Neural cell (in vitro differentiated cells): ENCODE data around the gene GVQW3. TPM values are rescaled to one million over a fixed set of nuclear protein-coding genes. Genes with fewer than 3 reads are reported as not detected.

ENCODE experiments used
- H2AFZ ChIP-seq: fragments of 200-600, 300-800 bp; sonication (generic), shearing (Covaris generic); 2 replicates; pipeline ENCODE4 v1.6.0; 2014; ENCODE audit warnings: low read depth, mild to moderate bottlenecking, antibody characterized with exemption, low read length, moderate library complexity
- H3F3A ChIP-seq: fragments of 200-600 bp; shearing (Covaris generic); 2 replicates; pipeline ENCODE4 v1.6.1; 2016; ENCODE audit warnings: mild to moderate bottlenecking, moderate library complexity, mixed read lengths, antibody characterized with exemption, low read length; ENCODE audit not compliant: insufficient read depth, poor library complexity, severe bottlenecking
- H3K27ac ChIP-seq: fragments of 200-600, 300-800 bp; sonication (generic), shearing (Covaris generic); 2 replicates; pipeline ENCODE4 v1.5.1; 2014; ENCODE audit warnings: mild to moderate bottlenecking, low read length, moderate library complexity
- H3K27me3 ChIP-seq: fragments of 300-800, 200-600 bp; sonication (generic), shearing (Covaris generic); 2 replicates; pipeline ENCODE4 v1.6.0; 2014; ENCODE audit warnings: mild to moderate bottlenecking, low read depth, low read length, moderate library complexity; ENCODE audit not compliant: insufficient read depth
- H3K36me3 ChIP-seq: fragments of 300-800, 200-600 bp; sonication (generic), shearing (Covaris generic); 2 replicates; pipeline ENCODE4 v1.5.1; 2014; ENCODE audit warnings: mild to moderate bottlenecking, antibody characterized with exemption, low read length, moderate library complexity; ENCODE audit not compliant: insufficient read depth
- H3K4me2 ChIP-seq: fragments of 300-800, 200-600 bp; sonication (generic), shearing (Covaris generic); 2 replicates; pipeline ENCODE4 v1.6.0; 2014; ENCODE audit warnings: mild to moderate bottlenecking, low read length
- H3K4me3 ChIP-seq: fragments of 300-800, 200-600 bp; sonication (generic), shearing (Covaris generic); 2 replicates; pipeline ENCODE4 v1.5.1; 2014; ENCODE audit warnings: mild to moderate bottlenecking, low read length, moderate library complexity
- H3K79me2 ChIP-seq: fragments of 200-600 bp; shearing (Covaris generic); replicated peaks from 2 replicates; pipeline ENCODE4 v1.6.0; 2014; ENCODE audit warnings: mild to moderate bottlenecking, low read length, moderate library complexity; ENCODE audit not compliant: insufficient read depth
- H3K9ac ChIP-seq: fragments of 300-800, 200-600 bp; sonication (generic), shearing (Covaris generic); 2 replicates; pipeline ENCODE4 v1.6.1; 2016; ENCODE audit warnings: mild to moderate bottlenecking, low read length, mixed read lengths
- H3K9me2 ChIP-seq: fragments of 200-600 bp; shearing (Covaris generic); 2 replicates; pipeline ENCODE4 v1.6.1; 2016; ENCODE audit warnings: mild to moderate bottlenecking, low read length, mixed read lengths; ENCODE audit not compliant: insufficient read depth
- H3K9me3 ChIP-seq: fragments of 200-600, 300-800 bp; sonication (generic), shearing (Covaris generic); 2 replicates; pipeline ENCODE4 v1.6.1; 2016; ENCODE audit warnings: mild to moderate bottlenecking, mixed run types, low read length, moderate library complexity, mixed read lengths
- H4K20me1 ChIP-seq: fragments of 200-600 bp; shearing (Covaris generic); 2 replicates; pipeline ENCODE4 v1.6.1; 2016; ENCODE audit warnings: mild to moderate bottlenecking, mixed run types; ENCODE audit not compliant: insufficient read depth
- EP300 ChIP-seq: fragments of 450-650 bp; conservative IDR thresholded peaks from 2 replicates; pipeline ENCODE4 v1.6.1; 2014; ENCODE audit warnings: antibody characterized with exemption, mild to moderate bottlenecking, moderate library complexity; ENCODE audit not compliant: poor library complexity, severe bottlenecking
- EZH2 ChIP-seq: fragments of 200-600, 300-800 bp; shearing (Covaris generic), sonication (generic); IDR thresholded peaks from 2 replicates; pipeline ENCODE4 v1.6.1; 2014; ENCODE audit warnings: antibody characterized with exemption, low read length, borderline replicate concordance, mild to moderate bottlenecking; ENCODE audit not compliant: insufficient read depth, poor library complexity, severe bottlenecking
- MXI1 ChIP-seq: fragments of 450-650 bp; conservative IDR thresholded peaks from 2 replicates; pipeline ENCODE4 v1.6.1; 2014; ENCODE audit warnings: antibody characterized with exemption, mild to moderate bottlenecking; ENCODE audit not compliant: poor library complexity, severe bottlenecking
- POLR2AphosphoS5 ChIP-seq: IDR thresholded peaks from 2 replicates; pipeline ENCODE4 v1.6.1; 2012
- RAD21 ChIP-seq: fragments of 450-650 bp; conservative IDR thresholded peaks from 2 replicates; pipeline ENCODE4 v1.6.1; 2014; ENCODE audit warnings: antibody characterized with exemption, mild to moderate bottlenecking, moderate library complexity
- REST ChIP-seq: IDR thresholded peaks from 2 replicates; pipeline ENCODE4 v1.6.1; 2012; ENCODE audit warnings: borderline replicate concordance
- SMC3 ChIP-seq: fragments of 450-650 bp; conservative IDR thresholded peaks from 2 replicates; pipeline ENCODE4 v1.6.1; 2014; ENCODE audit warnings: antibody characterized with exemption, mild to moderate bottlenecking, moderate library complexity; ENCODE audit not compliant: poor library complexity
- TAF1 ChIP-seq: IDR thresholded peaks from 2 replicates; pipeline ENCODE4 v1.6.1; 2012; ENCODE audit warnings: low read depth
- polyA plus RNA-seq: library from polyadenylated mRNA; depleted of rRNA; stranded (reverse); fragments of >200 nt; gene quantifications from 2 replicates; pipeline ENCODE4 v1.2.3, GENCODE V29; 2014
- TF ChIP-seq, protein P1 (sequence below): fragments of 450-650 bp; IDR thresholded peaks from 2 replicates; pipeline ENCODE4 v1.5.1; 2014; ENCODE audit warnings: antibody characterized with exemption, mild to moderate bottlenecking, moderate library complexity; ENCODE audit not compliant: poor library complexity, severe bottlenecking

The GVQW3 gene
- polyA plus RNA-seq, 1 donor from 2014 or later: 17.2 TPM

DNA sequence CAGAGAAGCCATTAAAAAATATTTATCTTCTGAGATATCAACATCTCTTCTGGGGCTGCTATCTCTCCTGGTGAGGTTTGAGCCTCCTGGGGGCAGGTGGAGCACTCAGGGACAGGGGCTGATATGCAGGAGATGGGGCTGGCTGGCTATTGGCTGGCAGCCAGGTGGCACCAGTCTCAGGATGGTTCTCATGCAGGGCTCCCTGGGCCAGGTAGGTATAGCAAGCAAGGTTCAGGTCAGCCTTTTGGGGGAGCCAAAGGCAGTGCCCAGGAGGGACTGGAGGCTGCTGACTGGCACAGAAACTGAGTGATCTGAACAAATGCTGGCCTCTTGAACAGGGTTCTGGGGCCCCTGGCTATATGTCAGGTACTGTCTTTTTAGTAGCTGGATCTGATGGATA is 34.0 kb downstream of the GVQW3 start:
- TF ChIP-seq EP300 (no peak), POLR2AphosphoS5 (no peak), REST (no peak), RAD21 (no peak), TAF1 (no peak), SMC3 (no peak), EZH2 (no peak)
- TF ChIP-seq, protein P1, sequence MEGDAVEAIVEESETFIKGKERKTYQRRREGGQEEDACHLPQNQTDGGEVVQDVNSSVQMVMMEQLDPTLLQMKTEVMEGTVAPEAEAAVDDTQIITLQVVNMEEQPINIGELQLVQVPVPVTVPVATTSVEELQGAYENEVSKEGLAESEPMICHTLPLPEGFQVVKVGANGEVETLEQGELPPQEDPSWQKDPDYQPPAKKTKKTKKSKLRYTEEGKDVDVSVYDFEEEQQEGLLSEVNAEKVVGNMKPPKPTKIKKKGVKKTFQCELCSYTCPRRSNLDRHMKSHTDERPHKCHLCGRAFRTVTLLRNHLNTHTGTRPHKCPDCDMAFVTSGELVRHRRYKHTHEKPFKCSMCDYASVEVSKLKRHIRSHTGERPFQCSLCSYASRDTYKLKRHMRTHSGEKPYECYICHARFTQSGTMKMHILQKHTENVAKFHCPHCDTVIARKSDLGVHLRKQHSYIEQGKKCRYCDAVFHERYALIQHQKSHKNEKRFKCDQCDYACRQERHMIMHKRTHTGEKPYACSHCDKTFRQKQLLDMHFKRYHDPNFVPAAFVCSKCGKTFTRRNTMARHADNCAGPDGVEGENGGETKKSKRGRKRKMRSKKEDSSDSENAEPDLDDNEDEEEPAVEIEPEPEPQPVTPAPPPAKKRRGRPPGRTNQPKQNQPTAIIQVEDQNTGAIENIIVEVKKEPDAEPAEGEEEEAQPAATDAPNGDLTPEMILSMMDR: no peak
- Histone ChIP-seq H3K4me2 (no peak overlapping the region), H3K4me3 (no peak overlapping the region), H3K9ac (no peak overlapping the region), H3K27me3 (no peaks in the 10 kb centered on the region), H3K27ac (no peak overlapping the region), H3K36me3 (no peaks in the 10 kb centered on the region), H3K79me2 (no peaks in the 10 kb centered on the region), H3F3A (no peaks in the 10 kb centered on the region), H3K9me3 (no peaks in the 10 kb centered on the region), H3K9me2 (no peaks in the 10 kb centered on the region), H2AFZ (no peak overlapping the region), H4K20me1 (no peaks in the 10 kb centered on the region)

DNA sequence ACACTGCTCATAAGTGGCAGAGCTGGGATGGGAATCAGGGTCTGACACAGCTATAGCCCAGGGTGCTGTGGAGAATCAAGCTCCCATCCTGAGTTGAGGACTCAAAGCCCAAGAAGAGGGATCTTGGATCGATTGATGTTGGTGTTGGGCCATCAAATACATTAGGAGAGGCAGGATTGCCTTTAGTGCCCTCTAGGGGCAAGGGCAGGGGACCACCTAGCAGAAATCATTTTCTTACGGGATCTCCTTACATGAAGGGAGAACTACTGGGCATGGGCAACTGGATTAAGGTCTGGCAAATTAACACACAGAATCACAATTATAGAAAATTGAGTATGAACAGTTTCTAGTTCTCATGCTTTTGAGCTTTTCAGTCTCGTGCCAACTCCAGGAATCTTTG is 38.8 kb downstream of the GVQW3 start:
- Histone ChIP-seq H3K4me2 (no peak overlapping the region), H4K20me1 (no peaks in the 10 kb centered on the region), H3K4me3 (no peak overlapping the region), H2AFZ (no peak overlapping the region), H3K36me3 (no peaks in the 10 kb centered on the region), H3K9me3 (no peaks in the 10 kb centered on the region), H3K9ac (no peak overlapping the region), H3K27me3 (no peaks in the 10 kb centered on the region), H3K79me2 (no peaks in the 10 kb centered on the region), H3K27ac (no peak overlapping the region), H3F3A (no peaks in the 10 kb centered on the region), H3K9me2 (no peaks in the 10 kb centered on the region)
- TF ChIP-seq SMC3: no peak
- TF ChIP-seq RAD21: no peak
- no peak for TF ChIP-seq MXI1
- TF ChIP-seq, protein P1: no peak
- no peak for TF ChIP-seq EP300
